ENCODE measurements around the gene COA1. TPM values are rescaled to one million over a fixed set of nuclear protein-coding genes. Genes with fewer than 3 reads are reported as not detected.

COA1 gene
- total and polyA plus RNA-seq, 9 of the 15 experiments (the other 6 are each of a cell fraction or from before 2014, with no cell fraction given), result 98.9 to 463 (median 181) TPM

DNA sequence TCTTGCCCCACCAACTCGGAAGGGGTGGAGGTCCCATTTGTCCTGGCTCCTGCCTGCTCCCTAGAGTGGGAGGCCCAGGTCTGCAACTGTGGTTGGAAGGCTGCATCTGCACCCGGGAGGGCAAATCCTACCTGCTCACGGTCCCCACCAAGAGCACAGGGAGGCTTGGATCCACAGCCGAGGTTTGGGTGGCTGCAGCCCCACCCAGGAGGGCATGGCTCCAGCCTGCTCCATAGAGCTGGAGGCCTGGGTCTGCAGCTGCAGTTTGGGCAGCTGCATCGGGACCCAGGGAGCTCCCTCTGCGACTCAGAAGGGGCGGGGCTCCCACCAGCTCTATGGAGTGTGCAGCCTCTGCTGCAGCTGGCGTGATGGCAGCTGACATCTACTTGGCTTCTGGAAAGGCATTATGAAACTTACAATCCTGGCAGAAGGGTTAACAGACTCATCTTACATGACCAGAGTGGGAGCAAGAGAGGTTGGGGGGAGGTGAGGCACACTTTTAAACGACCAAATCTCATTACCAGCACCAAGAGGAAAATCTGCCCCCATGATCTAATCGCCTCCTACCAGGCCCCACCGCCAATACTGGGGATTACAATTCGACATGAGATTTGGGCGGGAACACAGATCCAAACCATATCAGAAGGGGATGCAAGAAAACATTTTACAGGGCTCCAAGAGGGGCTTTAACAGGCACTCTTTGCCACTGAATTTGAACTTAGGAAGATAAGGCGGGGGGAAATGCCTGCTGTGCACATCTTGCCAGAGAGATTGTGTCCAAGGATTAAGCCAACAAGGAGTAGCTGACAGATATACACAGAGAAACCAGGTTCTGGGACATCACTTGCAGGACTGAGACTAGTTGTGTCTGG, 20.9 kb upstream of the COA1 start (continued):
- TF ChIP-seq ZNF24 (IDR thresholded peaks at IDR 0.05) (no peak), HDAC3 (IDR thresholded peaks at IDR 0.05; ENCODE audit: borderline replicate concordance, partially characterized antibody) (peak; percentile 57), BACH1 (tag; IDR thresholded peaks at IDR 0.05) (no peak), PHB2 (IDR thresholded peaks at IDR 0.05; ENCODE audit: low read depth) (peak; percentile 21; the same call in 1 of the 2 replicates), SETDB1 (IDR thresholded peaks at IDR 0.05; ENCODE audit: low read length) (no peak), YBX1 (IDR thresholded peaks at IDR 0.05) (no peak), WHSC1 (IDR thresholded peaks at IDR 0.05; ENCODE audit: low read length) (no peak), PCBP1 (IDR thresholded peaks at IDR 0.05; ENCODE audit: low read depth, low read length, poor library complexity, severe bottlenecking) (no peak), ZNF174 (CRISPR knock-in tag; IDR thresholded peaks at IDR 0.05) (no peak), PTBP1 (IDR thresholded peaks at IDR 0.05; ENCODE audit: low read depth, low read length) (no peak), HOXB6 (CRISPR knock-in tag; IDR thresholded peaks at IDR 0.05; ENCODE audit: borderline replicate concordance) (no peak), POLR2AphosphoS5 (IDR thresholded peaks at IDR 0.05; ENCODE audit: control insufficient read depth, insufficient read depth, low read depth, low read length) (peak; percentile 83), KLF16 (IDR thresholded peaks at IDR 0.05) (peak; percentile 63), NFE2 (IDR thresholded peaks at IDR 0.05; ENCODE audit: low read depth) (no peak), ARNT (IDR thresholded peaks at IDR 0.05) (no peak), BRD9 (IDR thresholded peaks at IDR 0.05; ENCODE audit: low read depth, partially characterized antibody) (no peak), ELF4 (CRISPR knock-in tag; IDR thresholded peaks at IDR 0.05) (no peak), ZNF778 (CRISPR knock-in tag; IDR thresholded peaks at IDR 0.05) (no peak)
- TF ChIP-seq, protein P1, sequence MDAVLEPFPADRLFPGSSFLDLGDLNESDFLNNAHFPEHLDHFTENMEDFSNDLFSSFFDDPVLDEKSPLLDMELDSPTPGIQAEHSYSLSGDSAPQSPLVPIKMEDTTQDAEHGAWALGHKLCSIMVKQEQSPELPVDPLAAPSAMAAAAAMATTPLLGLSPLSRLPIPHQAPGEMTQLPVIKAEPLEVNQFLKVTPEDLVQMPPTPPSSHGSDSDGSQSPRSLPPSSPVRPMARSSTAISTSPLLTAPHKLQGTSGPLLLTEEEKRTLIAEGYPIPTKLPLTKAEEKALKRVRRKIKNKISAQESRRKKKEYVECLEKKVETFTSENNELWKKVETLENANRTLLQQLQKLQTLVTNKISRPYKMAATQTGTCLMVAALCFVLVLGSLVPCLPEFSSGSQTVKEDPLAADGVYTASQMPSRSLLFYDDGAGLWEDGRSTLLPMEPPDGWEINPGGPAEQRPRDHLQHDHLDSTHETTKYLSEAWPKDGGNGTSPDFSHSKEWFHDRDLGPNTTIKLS (IDR thresholded peaks at IDR 0.05; ENCODE audit: borderline replicate concordance, low read depth), result no peak
- TF ChIP-seq, protein P2, sequence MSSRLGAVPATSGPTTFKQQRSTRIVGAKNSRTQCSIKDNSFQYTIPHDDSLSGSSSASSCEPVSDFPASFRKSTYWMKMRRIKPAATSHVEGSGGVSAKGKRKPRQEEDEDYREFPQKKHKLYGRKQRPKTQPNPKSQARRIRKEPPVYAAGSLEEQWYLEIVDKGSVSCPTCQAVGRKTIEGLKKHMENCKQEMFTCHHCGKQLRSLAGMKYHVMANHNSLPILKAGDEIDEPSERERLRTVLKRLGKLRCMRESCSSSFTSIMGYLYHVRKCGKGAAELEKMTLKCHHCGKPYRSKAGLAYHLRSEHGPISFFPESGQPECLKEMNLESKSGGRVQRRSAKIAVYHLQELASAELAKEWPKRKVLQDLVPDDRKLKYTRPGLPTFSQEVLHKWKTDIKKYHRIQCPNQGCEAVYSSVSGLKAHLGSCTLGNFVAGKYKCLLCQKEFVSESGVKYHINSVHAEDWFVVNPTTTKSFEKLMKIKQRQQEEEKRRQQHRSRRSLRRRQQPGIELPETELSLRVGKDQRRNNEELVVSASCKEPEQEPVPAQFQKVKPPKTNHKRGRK (tag; IDR thresholded peaks at IDR 0.05), result no peak
- TF ChIP-seq, protein P3, sequence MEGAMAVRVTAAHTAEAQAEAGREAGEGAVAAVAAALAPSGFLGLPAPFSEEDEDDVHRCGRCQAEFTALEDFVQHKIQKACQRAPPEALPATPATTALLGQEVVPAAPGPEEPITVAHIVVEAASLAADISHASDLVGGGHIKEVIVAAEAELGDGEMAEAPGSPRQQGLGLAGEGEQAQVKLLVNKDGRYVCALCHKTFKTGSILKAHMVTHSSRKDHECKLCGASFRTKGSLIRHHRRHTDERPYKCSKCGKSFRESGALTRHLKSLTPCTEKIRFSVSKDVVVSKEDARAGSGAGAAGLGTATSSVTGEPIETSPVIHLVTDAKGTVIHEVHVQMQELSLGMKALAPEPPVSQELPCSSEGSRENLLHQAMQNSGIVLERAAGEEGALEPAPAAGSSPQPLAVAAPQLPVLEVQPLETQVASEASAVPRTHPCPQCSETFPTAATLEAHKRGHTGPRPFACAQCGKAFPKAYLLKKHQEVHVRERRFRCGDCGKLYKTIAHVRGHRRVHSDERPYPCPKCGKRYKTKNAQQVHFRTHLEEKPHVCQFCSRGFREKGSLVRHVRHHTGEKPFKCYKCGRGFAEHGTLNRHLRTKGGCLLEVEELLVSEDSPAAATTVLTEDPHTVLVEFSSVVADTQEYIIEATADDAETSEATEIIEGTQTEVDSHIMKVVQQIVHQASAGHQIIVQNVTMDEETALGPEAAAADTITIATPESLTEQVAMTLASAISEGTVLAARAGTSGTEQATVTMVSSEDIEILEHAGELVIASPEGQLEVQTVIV (CRISPR knock-in tag; IDR thresholded peaks at IDR 0.05; ENCODE audit: borderline replicate concordance), result no peak
- TF ChIP-seq, protein P4, sequence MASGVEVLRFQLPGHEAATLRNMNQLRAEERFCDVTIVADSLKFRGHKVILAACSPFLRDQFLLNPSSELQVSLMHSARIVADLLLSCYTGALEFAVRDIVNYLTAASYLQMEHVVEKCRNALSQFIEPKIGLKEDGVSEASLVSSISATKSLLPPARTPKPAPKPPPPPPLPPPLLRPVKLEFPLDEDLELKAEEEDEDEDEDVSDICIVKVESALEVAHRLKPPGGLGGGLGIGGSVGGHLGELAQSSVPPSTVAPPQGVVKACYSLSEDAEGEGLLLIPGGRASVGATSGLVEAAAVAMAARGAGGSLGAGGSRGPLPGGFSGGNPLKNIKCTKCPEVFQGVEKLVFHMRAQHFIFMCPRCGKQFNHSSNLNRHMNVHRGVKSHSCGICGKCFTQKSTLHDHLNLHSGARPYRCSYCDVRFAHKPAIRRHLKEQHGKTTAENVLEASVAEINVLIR (CRISPR knock-in tag; IDR thresholded peaks at IDR 0.05), result no peak
